HepG2 (cell line): ENCODE results near the gene DUOXA1.
"Not testable (repeated sequence)": the region's sequence is repeated elsewhere in the genome, so short reads cannot be mapped to it uniquely, and the experiment has no call there.

ENCODE experiments used
- CBX1 ChIP-seq: IDR thresholded peaks from one replicate; pipeline ENCODE4 v1.6.1; 2016; ENCODE audit warnings: antibody characterized with exemption, low read depth
- NR2C2 ChIP-seq: sonication (generic); formaldehyde crosslinking; IDR thresholded peaks from 2 replicates; pipeline ENCODE4 v1.4.0; 2020; ENCODE audit warnings: missing genetic modification reagents, mild to moderate bottlenecking, moderate library complexity, borderline replicate concordance
- PAX8 ChIP-seq: sonication (generic); formaldehyde crosslinking; IDR thresholded peaks from 2 replicates; pipeline ENCODE4 v1.8.0; 2022; ENCODE audit warnings: mild to moderate bottlenecking, missing genetic modification reagents, borderline replicate concordance
- POLR2AphosphoS5 ChIP-seq: IDR thresholded peaks from 2 replicates; pipeline ENCODE4 v1.6.1; 2012; ENCODE audit warnings: low read depth, low read length
- ZNF431 ChIP-seq: sonication (generic); formaldehyde crosslinking; IDR thresholded peaks from 2 replicates; pipeline ENCODE4 v1.9.0; 2022; ENCODE audit warnings: missing genetic modification reagents, low read depth, mild to moderate bottlenecking, borderline replicate concordance
- TF ChIP-seq, protein P1 (sequence below): sonication (generic); formaldehyde crosslinking; IDR thresholded peaks from 2 replicates; pipeline ENCODE4 v1.8.1; 2022; ENCODE audit warnings: low read depth, mild to moderate bottlenecking, missing genetic modification reagents
- TF ChIP-seq, protein P2 (sequence below): sonication (generic); formaldehyde crosslinking; IDR thresholded peaks from 2 replicates; pipeline ENCODE4 v1.4.0; 2020; ENCODE audit warnings: missing genetic modification reagents

DNA sequence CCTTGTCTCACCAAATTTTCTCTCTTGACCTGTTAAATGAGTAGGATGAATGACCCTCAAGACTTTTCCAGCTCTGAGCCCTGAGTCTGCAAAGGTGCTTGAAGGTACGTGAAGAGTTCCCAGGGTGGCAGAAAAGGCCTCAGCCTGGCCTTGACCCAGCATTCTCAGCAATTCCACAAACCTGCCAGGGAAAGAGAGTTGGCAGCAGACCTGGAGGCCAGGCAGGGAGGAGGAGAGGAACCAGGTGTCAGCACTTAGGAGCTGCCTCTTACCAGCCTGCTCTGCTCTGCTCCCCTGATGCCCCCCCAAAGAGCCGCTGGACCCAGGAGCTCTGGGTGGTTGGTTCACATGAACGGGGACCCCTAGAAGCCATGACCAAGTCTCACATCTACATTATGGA is 49.1 kb downstream of the DUOXA1 start:
- not testable (repeated sequence) for TF ChIP-seq POLR2AphosphoS5; CBX1; NR2C2 (CRISPR knock-in tag); ZNF431 (CRISPR knock-in tag); PAX8 (CRISPR knock-in tag)
- TF ChIP-seq, protein P1, sequence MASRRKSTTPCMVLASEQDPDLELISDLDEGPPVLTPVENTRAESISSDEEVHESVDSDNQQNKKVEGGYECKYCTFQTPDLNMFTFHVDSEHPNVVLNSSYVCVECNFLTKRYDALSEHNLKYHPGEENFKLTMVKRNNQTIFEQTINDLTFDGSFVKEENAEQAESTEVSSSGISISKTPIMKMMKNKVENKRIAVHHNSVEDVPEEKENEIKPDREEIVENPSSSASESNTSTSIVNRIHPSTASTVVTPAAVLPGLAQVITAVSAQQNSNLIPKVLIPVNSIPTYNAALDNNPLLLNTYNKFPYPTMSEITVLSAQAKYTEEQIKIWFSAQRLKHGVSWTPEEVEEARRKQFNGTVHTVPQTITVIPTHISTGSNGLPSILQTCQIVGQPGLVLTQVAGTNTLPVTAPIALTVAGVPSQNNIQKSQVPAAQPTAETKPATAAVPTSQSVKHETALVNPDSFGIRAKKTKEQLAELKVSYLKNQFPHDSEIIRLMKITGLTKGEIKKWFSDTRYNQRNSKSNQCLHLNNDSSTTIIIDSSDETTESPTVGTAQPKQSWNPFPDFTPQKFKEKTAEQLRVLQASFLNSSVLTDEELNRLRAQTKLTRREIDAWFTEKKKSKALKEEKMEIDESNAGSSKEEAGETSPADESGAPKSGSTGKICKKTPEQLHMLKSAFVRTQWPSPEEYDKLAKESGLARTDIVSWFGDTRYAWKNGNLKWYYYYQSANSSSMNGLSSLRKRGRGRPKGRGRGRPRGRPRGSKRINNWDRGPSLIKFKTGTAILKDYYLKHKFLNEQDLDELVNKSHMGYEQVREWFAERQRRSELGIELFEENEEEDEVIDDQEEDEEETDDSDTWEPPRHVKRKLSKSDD (CRISPR knock-in tag) = not testable (repeated sequence)
- TF ChIP-seq, protein P2, sequence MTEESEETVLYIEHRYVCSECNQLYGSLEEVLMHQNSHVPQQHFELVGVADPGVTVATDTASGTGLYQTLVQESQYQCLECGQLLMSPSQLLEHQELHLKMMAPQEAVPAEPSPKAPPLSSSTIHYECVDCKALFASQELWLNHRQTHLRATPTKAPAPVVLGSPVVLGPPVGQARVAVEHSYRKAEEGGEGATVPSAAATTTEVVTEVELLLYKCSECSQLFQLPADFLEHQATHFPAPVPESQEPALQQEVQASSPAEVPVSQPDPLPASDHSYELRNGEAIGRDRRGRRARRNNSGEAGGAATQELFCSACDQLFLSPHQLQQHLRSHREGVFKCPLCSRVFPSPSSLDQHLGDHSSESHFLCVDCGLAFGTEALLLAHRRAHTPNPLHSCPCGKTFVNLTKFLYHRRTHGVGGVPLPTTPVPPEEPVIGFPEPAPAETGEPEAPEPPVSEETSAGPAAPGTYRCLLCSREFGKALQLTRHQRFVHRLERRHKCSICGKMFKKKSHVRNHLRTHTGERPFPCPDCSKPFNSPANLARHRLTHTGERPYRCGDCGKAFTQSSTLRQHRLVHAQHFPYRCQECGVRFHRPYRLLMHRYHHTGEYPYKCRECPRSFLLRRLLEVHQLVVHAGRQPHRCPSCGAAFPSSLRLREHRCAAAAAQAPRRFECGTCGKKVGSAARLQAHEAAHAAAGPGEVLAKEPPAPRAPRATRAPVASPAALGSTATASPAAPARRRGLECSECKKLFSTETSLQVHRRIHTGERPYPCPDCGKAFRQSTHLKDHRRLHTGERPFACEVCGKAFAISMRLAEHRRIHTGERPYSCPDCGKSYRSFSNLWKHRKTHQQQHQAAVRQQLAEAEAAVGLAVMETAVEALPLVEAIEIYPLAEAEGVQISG (CRISPR knock-in tag) = not testable (repeated sequence)
